BE2C (cell line): ENCODE data around the gene SPATA1.
A peak's percentile ranks its signal among the peaks of the same experiment; 100 is the strongest.

Source experiments
- DNase-seq: peaks from one replicate; pipeline ENCODE4 v3.0.0-alpha.2; 2020
- H3K27me3 ChIP-seq: fragments of 250-450 bp; sonication (Bioruptor Pico); 2 replicates; pipeline ENCODE4 v1.5.1; 2020; ENCODE audit warnings: mild to moderate bottlenecking
- H3K36me3 ChIP-seq: fragments of 250-450 bp; sonication (Bioruptor Pico); 2 replicates; pipeline ENCODE4 v1.5.1; 2020; ENCODE audit warnings: mild to moderate bottlenecking
- H3K4me1 ChIP-seq: fragments of 250-450 bp; sonication (Bioruptor Pico); 2 replicates; pipeline ENCODE4 v1.5.1; 2020
- H3K4me3 ChIP-seq: 2 replicates; pipeline ENCODE4 v1.5.1; 2011; ENCODE audit warnings: low read depth, low read length
- H3K9me3 ChIP-seq: fragments of 250-450 bp; sonication (Bioruptor Pico); 2 replicates; pipeline ENCODE4 v1.5.1; 2020
- TF ChIP-seq, protein P1 (sequence below): IDR thresholded peaks from 2 replicates; pipeline ENCODE4 v1.5.1; 2012; ENCODE audit warnings: mild to moderate bottlenecking, low read depth, low read length

The SPATA1 gene

DNA sequence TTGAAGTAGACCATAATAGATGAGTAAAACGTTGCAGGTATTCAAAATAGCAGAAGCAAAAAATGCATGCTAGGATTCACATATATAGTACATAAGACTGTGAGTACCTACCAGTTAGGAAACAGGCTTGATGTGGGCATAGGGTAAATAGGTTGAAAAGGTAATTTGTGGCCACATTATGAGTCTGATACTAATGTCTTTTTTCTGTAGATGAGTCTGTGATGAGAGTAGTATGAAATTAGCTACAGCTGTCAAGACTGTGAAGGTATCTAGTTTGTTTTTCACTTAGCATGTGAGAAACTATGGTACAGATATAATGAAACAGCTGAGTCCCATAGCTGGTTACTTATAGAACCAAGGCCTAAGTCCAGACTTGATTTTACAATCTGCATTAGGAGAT is 12.4 kb upstream of the SPATA1 start:
- no peaks in the 10 kb centered on the region for H3K27me3 ChIP-seq
- TF ChIP-seq, protein P1, sequence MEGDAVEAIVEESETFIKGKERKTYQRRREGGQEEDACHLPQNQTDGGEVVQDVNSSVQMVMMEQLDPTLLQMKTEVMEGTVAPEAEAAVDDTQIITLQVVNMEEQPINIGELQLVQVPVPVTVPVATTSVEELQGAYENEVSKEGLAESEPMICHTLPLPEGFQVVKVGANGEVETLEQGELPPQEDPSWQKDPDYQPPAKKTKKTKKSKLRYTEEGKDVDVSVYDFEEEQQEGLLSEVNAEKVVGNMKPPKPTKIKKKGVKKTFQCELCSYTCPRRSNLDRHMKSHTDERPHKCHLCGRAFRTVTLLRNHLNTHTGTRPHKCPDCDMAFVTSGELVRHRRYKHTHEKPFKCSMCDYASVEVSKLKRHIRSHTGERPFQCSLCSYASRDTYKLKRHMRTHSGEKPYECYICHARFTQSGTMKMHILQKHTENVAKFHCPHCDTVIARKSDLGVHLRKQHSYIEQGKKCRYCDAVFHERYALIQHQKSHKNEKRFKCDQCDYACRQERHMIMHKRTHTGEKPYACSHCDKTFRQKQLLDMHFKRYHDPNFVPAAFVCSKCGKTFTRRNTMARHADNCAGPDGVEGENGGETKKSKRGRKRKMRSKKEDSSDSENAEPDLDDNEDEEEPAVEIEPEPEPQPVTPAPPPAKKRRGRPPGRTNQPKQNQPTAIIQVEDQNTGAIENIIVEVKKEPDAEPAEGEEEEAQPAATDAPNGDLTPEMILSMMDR = no peak
- DNase-seq = no peak
- peaks cover 44% of the 10 kb centered on the region for H3K36me3 ChIP-seq
- no peaks in the 10 kb centered on the region for H3K9me3 ChIP-seq
- no peak overlapping the region for H3K4me3 ChIP-seq
- H3K4me1 ChIP-seq = no peaks in the 10 kb centered on the region

- Histone ChIP-seq H3K36me3 (peaks cover 26% of the 10 kb centered on the region), H3K9me3 (no peaks in the 10 kb centered on the region), H3K4me1 (no peaks in the 10 kb centered on the region), H3K27me3 (no peaks in the 10 kb centered on the region), H3K4me3 (no peak overlapping the region)
- TF ChIP-seq, protein P1 = no peak
- no peak for DNase-seq
Observed at GRCh38 chr1:84496498-84496897, 9.7 kb upstream of the SPATA1 start.

DNA sequence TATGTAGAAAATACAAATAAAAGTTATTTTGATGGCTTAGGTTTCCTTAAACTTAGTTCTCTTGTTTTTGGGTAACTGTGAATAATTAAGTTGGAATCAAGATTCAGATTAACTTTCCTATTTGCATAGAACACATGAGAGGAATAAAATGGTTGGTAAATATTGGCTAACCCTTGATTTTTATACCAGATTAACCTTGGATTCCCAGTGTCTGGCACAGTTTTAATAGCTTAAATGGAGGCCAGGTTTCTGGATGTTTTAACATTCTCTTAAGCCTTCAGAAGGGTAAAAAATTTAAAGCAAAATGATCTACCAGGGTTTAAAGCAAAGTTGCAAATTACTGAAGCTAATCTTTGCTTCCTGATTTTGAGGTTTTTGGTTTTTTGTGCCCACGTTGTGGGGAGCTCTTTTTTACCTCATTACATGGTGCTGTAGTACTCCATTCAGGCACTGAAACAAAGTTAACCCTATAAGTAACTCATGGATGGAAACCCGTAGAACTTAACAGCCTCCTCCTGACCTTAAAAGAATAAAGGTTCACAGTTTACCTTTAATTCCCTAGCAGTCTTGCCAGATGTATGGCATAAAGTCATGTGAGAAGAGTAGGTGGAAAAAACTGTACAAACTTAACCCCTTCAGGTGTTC is 8.4 kb upstream of the SPATA1 start:
- no peaks in the 10 kb centered on the region for H3K4me1 ChIP-seq
- H3K27me3 ChIP-seq = no peaks in the 10 kb centered on the region
- H3K9me3 ChIP-seq = no peaks in the 10 kb centered on the region
- peaks cover 22% of the 10 kb centered on the region for H3K36me3 ChIP-seq
- TF ChIP-seq, protein P1 = no peak
- no peak for DNase-seq
- H3K4me3 ChIP-seq = no peak overlapping the region

DNA sequence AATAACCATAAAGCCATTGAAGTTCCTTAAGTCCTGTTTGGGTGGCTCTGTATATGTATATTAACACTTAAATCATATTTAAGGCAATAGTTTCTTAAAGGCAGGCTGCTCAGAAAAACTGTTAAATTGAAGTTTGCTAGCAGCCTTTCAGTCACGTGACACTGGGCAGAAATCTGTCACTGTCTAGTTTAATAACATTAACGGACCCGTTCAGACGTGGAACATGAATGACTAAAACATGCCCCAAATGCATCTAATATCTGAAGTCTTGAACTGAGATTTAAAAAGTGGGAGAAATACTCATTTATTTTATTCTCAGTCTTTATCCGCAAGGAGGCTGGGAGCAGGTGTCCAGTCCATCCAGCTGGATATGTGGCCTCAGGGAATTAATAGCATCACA is 3.3 kb upstream of the SPATA1 start:
- Histone ChIP-seq H3K4me3 (peak overlapping the region; percentile 20; the same call in 1 of the 2 replicates), H3K4me1 (peaks cover 7% of the 10 kb centered on the region), H3K27me3 (no peaks in the 10 kb centered on the region), H3K9me3 (no peaks in the 10 kb centered on the region), H3K36me3 (peaks cover 2% of the 10 kb centered on the region)
- TF ChIP-seq, protein P1 = no peak
- no peak for DNase-seq

DNA sequence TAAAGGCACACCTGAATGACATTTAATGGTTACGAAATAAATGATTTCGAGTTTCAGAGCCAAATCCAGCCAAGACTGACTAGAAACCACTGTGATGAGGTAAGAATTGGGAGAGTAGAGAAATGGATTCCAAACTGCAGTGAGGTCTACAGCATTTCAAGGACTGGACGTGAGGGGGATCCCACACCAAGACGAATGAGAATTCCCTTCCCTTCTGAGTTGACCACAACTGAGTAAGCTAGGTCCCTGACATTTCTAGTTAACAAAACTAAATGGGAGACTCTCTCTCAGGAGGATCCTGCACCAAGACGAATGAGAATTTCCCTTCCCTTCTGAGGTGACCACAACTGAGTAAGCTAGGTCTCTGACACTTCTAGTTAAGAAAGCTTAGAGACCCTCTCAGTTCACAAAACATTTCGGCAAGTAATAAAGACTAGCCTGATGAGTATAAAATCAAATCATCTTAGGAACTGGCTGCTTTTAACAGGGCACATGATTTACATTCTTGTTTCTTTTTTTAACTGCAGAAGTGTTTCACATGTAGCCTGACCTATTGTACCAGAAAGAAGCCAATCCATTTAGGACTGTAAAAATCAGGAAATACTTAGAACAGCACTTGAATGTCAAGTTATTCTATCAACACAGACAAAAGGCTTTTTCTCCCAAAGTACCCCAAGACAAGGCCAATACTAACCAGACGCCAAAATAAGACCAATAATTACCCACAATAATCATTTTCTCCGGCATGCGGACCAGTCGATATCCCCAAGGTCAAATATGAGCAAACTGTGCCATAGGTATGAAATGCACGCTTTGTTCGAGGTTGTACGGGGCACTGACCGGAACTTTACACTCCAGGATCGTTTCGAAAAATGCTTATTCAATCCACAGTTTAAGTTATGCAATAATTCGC is 1.4 kb upstream of the SPATA1 start:
- no peaks in the 10 kb centered on the region for H3K9me3 ChIP-seq
- no peaks in the 10 kb centered on the region for H3K27me3 ChIP-seq
- TF ChIP-seq, protein P1 = no peak
- H3K4me1 ChIP-seq = peaks cover 7% of the 10 kb centered on the region
- H3K36me3 ChIP-seq = no peaks in the 10 kb centered on the region
- H3K4me3 ChIP-seq = peak overlapping the region; percentile 90
- DNase-seq = no peak

DNA sequence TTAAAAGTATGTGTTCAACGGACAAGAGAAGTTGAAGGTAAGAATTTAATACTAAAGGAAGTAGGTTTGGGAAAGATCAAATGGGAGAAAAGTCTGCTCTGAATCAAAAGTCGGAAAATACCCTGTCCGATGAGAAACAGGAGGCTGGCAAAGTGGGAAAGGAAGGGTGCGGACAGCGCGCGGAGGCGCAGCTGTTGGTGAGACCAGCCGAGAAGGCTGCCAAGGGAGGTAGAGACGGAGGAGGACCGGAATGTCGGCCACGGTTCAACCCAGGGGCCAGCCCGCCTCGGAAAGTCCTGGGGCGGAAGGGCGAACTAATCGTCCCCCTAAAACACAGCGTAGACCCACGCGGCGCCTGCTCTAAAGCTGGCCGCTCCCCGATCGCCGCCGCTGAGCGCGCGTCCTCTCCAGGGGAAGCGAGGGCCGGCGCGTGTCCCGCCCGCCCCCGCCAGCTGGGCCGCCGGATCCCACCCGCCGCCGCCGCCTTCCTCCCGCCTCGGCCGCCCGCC is 639 bp upstream of the SPATA1 start:
- no peaks in the 10 kb centered on the region for H3K9me3 ChIP-seq
- peaks cover 7% of the 10 kb centered on the region for H3K4me1 ChIP-seq
- H3K36me3 ChIP-seq = no peaks in the 10 kb centered on the region
- no peaks in the 10 kb centered on the region for H3K27me3 ChIP-seq
- no peak for DNase-seq
- peak overlapping the region; percentile 90 for H3K4me3 ChIP-seq
- TF ChIP-seq, protein P1 = no peak
